K562 (cell line): ENCODE data around the gene SETMAR. TPM values are rescaled to one million over a fixed set of nuclear protein-coding genes. Genes with fewer than 3 reads are reported as not detected.
A peak's percentile ranks its signal among the peaks of the same experiment; 100 is the strongest.

ENCODE experiments used
- ATAC-seq: fragments of 200-7000 bp; cut with Tn5 transposase; 3 replicates; pipeline ENCODE4 v1.9.1; 2020; ENCODE audit warnings: moderate library complexity
- BruUV-seq: library from RNA; stranded (reverse); fragments of 400-500 nt; replicated peaks from 2 replicates; lab custom pipeline; 2021; lab: Mats Ljungman, UMichigan
- CTCF ChIA-PET: fragments of 300-600 bp; formaldehyde crosslinking; extraction: SDS; loops from one replicate; lab custom pipeline; 2021; ENCODE audit warnings: low intra/inter-chr PET ratio; lab: Yijun Ruan, JAX
- POLR2A ChIA-PET: fragments of 300-600, 350-650 bp; sonication (Branson Sonifier 250); formaldehyde crosslinking; extraction: SDS; loops from one replicate; lab custom pipeline; 2021; ENCODE audit warnings: antibody characterized with exemption, inconsistent platforms; lab: Yijun Ruan, JAX
- DNase-seq, 4 experiments: peaks; one replicate each; pipeline versions ENCODE4 v3.0.0 to v3.0.0-alpha.2; 2011 to 2018; ENCODE audit warnings: low spot score in 3 of 4, mixed read lengths in 3 of 4; ENCODE audit errors: extremely low read depth in 1 of 4
- FAIRE-seq: peaks from 2 replicates; lab custom pipeline; 2011; peaks lifted over from hg19 to GRCh38; lab: Jason Lieb, UNC
- H2AFZ ChIP-seq: 2 replicates; pipeline ENCODE4 v1.6.0; 2011; ENCODE audit warnings: low read depth, low read length, control low read depth, inconsistent platforms
- H3K27ac ChIP-seq: fragments of 200-600 bp; 3 replicates; pipeline ENCODE4 v1.8.0; 2011; ENCODE audit warnings: low read depth, mild to moderate bottlenecking, control low read depth, inconsistent platforms, low read length, moderate library complexity, mixed read lengths; ENCODE audit errors: extremely low read depth
- H3K27me3 ChIP-seq, 2 experiments: fragments of 300-600 bp in 1 of 2; 2 replicates in 1 of 2; 3 replicates in 1 of 2; pipeline versions ENCODE4 v1.6.0 to v1.8.0; 2011; ENCODE audit warnings: inconsistent platforms in 2 of 2, low read length in 2 of 2, mild to moderate bottlenecking in 1 of 2, mixed read lengths in 1 of 2, moderate library complexity in 1 of 2; ENCODE audit not compliant: control insufficient read depth in 2 of 2, insufficient read depth in 2 of 2
- H3K36me3 ChIP-seq: fragments of 300-600 bp; 3 replicates; pipeline ENCODE4 v1.8.0; 2011; ENCODE audit warnings: mild to moderate bottlenecking, low read length, inconsistent platforms; ENCODE audit not compliant: control insufficient read depth, insufficient read depth
- H3K4me1 ChIP-seq, 2 experiments: fragments of 200-600 bp in 1 of 2; replicated peaks in 1 of 2; 2 replicates in 1 of 2; 3 replicates in 1 of 2; pipeline versions ENCODE4 v1.5.1 to v1.8.0; 2011; ENCODE audit warnings: inconsistent platforms in 2 of 2, low read length in 2 of 2, mild to moderate bottlenecking in 1 of 2, mixed read lengths in 1 of 2, moderate library complexity in 1 of 2; ENCODE audit not compliant: control insufficient read depth in 2 of 2, insufficient read depth in 2 of 2
- H3K4me2 ChIP-seq: 2 replicates; pipeline ENCODE4 v1.6.1; 2011; ENCODE audit warnings: low read length, control low read depth, inconsistent platforms, mixed read lengths; ENCODE audit not compliant: insufficient read depth
- H3K4me3 ChIP-seq: fragments of 200-600 bp; sonication (generic), shearing (Covaris generic); 2 replicates; pipeline ENCODE4 v1.5.1; 2016; ENCODE audit warnings: control low read depth, inconsistent platforms
- H3K79me2 ChIP-seq: fragments of 200-600 bp; 3 replicates; pipeline ENCODE4 v1.8.0; 2011; ENCODE audit warnings: low read length, inconsistent platforms; ENCODE audit not compliant: control insufficient read depth, insufficient read depth
- H3K9ac ChIP-seq, 2 experiments: 2 replicates each; pipeline versions ENCODE4 v1.6.0 to v1.6.1; 2011; ENCODE audit warnings: low read depth in 2 of 2, low read length in 2 of 2, control low read depth in 1 of 2, inconsistent platforms in 1 of 2, mild to moderate bottlenecking in 1 of 2, mixed read lengths in 1 of 2; ENCODE audit not compliant: insufficient read depth in 1 of 2
- H3K9me1 ChIP-seq: one replicate; pipeline ENCODE4 v1.6.0; 2011; ENCODE audit warnings: inconsistent platforms, mild to moderate bottlenecking, low read length, moderate library complexity; ENCODE audit not compliant: control insufficient read depth, insufficient read depth
- H3K9me3 ChIP-seq: replicated peaks from 2 replicates; pipeline ENCODE4 v1.5.1; 2011; ENCODE audit warnings: low read depth, low read length, inconsistent platforms; ENCODE audit not compliant: control insufficient read depth, insufficient read depth
- H4K20me1 ChIP-seq: replicated peaks from 2 replicates; pipeline ENCODE4 v1.6.1; 2011; ENCODE audit warnings: low read length, inconsistent platforms, mixed read lengths; ENCODE audit not compliant: control insufficient read depth, insufficient read depth
- AFF4 ChIP-seq: sonication (generic); formaldehyde crosslinking; IDR thresholded peaks from 2 replicates; pipeline ENCODE4 v1.8.0; 2023; ENCODE audit warnings: mild to moderate bottlenecking, missing genetic modification reagents
- GTF2B ChIP-seq: IDR thresholded peaks from 2 replicates; pipeline ENCODE4 v1.6.1; 2011; ENCODE audit not compliant: insufficient read length; ENCODE audit errors: extremely low read depth
- HDAC6 ChIP-seq: IDR thresholded peaks from 2 replicates; pipeline ENCODE4 v1.6.1; 2012; ENCODE audit warnings: low read depth, mild to moderate bottlenecking, control low read depth, inconsistent platforms, low read length, moderate library complexity
- SIX5 ChIP-seq, 2 experiments: IDR thresholded peaks; 2 replicates each; pipeline ENCODE4 v1.6.1; 2011; ENCODE audit warnings: low read length in 2 of 2, borderline replicate concordance in 1 of 2, low read depth in 1 of 2, mild to moderate bottlenecking in 1 of 2, moderate library complexity in 1 of 2; ENCODE audit not compliant: insufficient read depth in 1 of 2
- ZNF398 ChIP-seq: fragments of 250-450 bp; sonication (Bioruptor Pico); IDR thresholded peaks from 2 replicates; pipeline ENCODE4 v1.8.0; 2021; ENCODE audit warnings: moderate library complexity, mild to moderate bottlenecking, inconsistent platforms
- ZNF407 ChIP-seq: fragments of 450-650 bp; IDR thresholded peaks from 2 replicates; pipeline ENCODE4 v1.6.1; 2016; ENCODE audit warnings: low read depth
- WGBS: fragments of 100-300 bp; shearing (Covaris generic); methylation state at CpG from one replicate; pipeline ENCODE4 v1.1.6; 2016; ENCODE audit warnings: low coverage, mixed read lengths; ENCODE audit not compliant: insufficient coverage; ENCODE audit errors: missing lambda C conversion rate; 5-methylcytosine and 5-hydroxymethylcytosine counted together
- in situ Hi-C: fragments of 300-500 bp; cut with MboI; formaldehyde crosslinking; loops from 4 replicates; pipeline ENCODE4 v1.15.0; 2018; ENCODE audit warnings: inconsistent platforms, mixed read lengths
- intact Hi-C: fragments of 100-400 bp; cut with micrococcal nuclease; formaldehyde crosslinking; loops from 2 replicates; pipeline ENCODE4 v1.14.2; 2022
- polyA plus RNA-seq, 8 experiments: library from polyadenylated mRNA; depleted of rRNA in 4 of 8; stranded (reverse) in 5 of 8; unstranded in 3 of 8; fragments of >200 nt; fragmentation: Nextera tagmentation in 2 of 8; fragmentation: Illumina TruSeq in 1 of 8; extraction: Ambion mirVana in 2 of 8; extraction: Trizol in 1 of 8; gene quantifications; 2 replicates each; pipeline versions ENCODE4 v1.2.1 to v1.2.3, GENCODE V29; 2011 to 2014; ENCODE audit warnings: inconsistent platforms in 1 of 8, missing spikeins in 1 of 8
- total RNA-seq, 7 experiments: library from RNA; depleted of rRNA in 6 of 7; stranded (reverse); fragments of >200 nt in 6 of 7; fragmentation: Illumina TruSeq in 2 of 7; extraction: Trizol in 2 of 7; gene quantifications; 2 replicates each; pipeline versions ENCODE4 v1.2.1 to v1.2.3, GENCODE V29; 2011 to 2021; ENCODE audit warnings: low replicate concordance in 1 of 7

Gene SETMAR
- total and polyA plus RNA-seq, 9 of the 15 experiments (the other 6 are each of a cell fraction or from before 2014, with no cell fraction given) = 5.5 to 25.1 (median 18.2) TPM

- ChIA-PET CTCF (no interaction called here), POLR2A (interaction anchor here (0.7 kb wide), 2 partner anchors 10 to 11 kb away, joined by 3 to 5 read pairs; no protein-coding TSS in a partner anchor)
- no peak overlapping the region for H3K4me2 ChIP-seq
- H3K79me2 ChIP-seq = no peaks in the 10 kb centered on the region
- H2AFZ ChIP-seq = no peak overlapping the region
- H3K27ac ChIP-seq = peak overlapping the region; percentile 26; the same call in 1 of the 3 replicates
- intact Hi-C loops (loop anchor here (2.0 kb wide), 1 partner anchor 15 kb away; no protein-coding TSS in a partner anchor), in situ Hi-C loops (no loop called here)
- H3K9me3 ChIP-seq = no peaks in the 10 kb centered on the region
- no TSS peak for BruUV-seq
- H3K4me1 ChIP-seq = peaks cover 4 to 37% of the 10 kb centered on the region in 2 experiments; a peak in 4 of 5 replicates
- ATAC-seq = no peak
- no peak overlapping the region for H3K9ac ChIP-seq
- no peaks in the 10 kb centered on the region for H3K27me3 ChIP-seq
- no peaks in the 10 kb centered on the region for H4K20me1 ChIP-seq
- FAIRE-seq = no peak
- DNase-seq = peak in 1 of 4 experiments; percentile 18
- H3K4me3 ChIP-seq = no peak overlapping the region
- 47% methylated on average over 1 of the region's 1 CpG for WGBS
- H3K36me3 ChIP-seq = no peaks in the 10 kb centered on the region
- no peaks in the 10 kb centered on the region for H3K9me1 ChIP-seq
- no peak for TF ChIP-seq GTF2B
- TF ChIP-seq SIX5 (IDR thresholded peaks at IDR 0.05; ENCODE audit: borderline replicate concordance in 1 of 2, insufficient read depth in 1 of 2, low read depth in 1 of 2, low read length in 2 of 2) = 0 out of 4 replicates have a peak, but pooled peaks of 1 of the 2 experiments have one; percentile 3
- TF ChIP-seq AFF4 = no peak
- no peak for TF ChIP-seq ZNF398
- TF ChIP-seq HDAC6 = no peak
- TF ChIP-seq ZNF407 = no peak
These were observed 18.6 kb downstream of the SETMAR start for GRCh38 chr3:4321732-4322131.
